Myocyte (in vitro differentiated cells): ENCODE measurements around the gene IL17RD. TPM values are rescaled to one million over a fixed set of nuclear protein-coding genes. Genes with fewer than 3 reads are reported as not detected.

Source experiments
- DNase-seq: peaks from one replicate; pipeline ENCODE4 v3.0.0-alpha.2; 2012; ENCODE audit warnings: low read depth
- polyA plus RNA-seq: library from polyadenylated mRNA; unstranded; fragments of >200 nt; gene quantifications from one replicate; pipeline ENCODE4 v1.2.1, GENCODE V29; 2012; ENCODE audit warnings: missing spikeins
- total RNA-seq: library from RNA; depleted of rRNA; stranded (reverse); fragments of >200 nt; gene quantifications from 2 replicates; pipeline ENCODE4 v1.2.3, GENCODE V29; 2014

IL17RD gene
- 0.56 and 0.73 TPM in 2 replicates for total RNA-seq
- 0.40 TPM for polyA plus RNA-seq

DNA sequence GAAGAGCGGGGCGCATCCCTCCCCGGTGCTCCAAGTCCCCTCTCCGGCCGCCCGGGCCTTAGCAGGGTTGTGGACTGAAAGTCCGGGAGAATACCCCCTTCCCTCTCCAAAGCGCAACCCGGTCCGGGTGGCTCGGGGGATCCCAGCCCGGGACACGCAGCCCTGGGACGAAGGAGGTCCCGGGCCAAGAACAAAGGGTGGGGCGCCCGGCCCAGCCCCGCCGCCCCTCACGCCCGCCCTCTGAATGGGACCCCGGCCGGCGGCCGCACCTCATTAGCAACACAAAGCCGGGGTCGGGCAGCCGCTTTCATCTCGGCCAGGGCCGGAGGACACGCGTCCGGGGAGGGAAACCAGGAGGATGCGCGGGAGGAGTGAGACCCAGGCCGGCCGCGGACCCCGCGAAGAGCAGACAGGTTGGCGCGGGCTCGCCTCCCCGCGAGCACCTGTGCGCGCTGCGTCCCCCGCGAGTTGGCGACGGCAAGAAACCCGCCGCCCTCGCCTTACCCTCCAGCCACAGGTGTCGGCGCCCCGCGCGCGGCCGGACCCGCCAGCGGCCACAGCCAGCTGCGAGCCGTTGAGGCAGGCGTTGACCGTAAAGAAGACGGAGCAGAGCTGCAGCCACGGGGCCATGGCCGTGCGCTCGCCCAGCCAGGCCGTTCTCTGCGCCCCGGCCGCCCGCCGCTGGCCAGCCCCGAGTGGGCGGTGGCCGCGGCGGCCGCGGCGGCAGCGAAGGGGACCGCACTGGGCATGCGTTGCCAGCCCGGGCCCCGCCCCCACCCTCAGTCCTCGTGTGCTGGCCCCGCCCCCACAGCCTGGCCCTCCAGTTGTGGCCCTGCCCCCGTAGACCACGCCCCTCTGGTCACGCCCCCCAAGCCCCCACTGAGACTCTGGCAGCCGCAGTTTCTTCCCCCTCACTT, at the start of gene IL17RD:
Gene IL17RD (minus strand): TSS at position 697 of the 917 bp plus-strand sequence. CDS start 67 bp downstream, at position 630.
- DNase-seq: peak; percentile 76

- DNase-seq: no peak
Observed at GRCh38 chr3:57206423-57206822, 41.3 kb upstream of the IL17RD start.

- DNase-seq: no peak
Observed at GRCh38 chr3:57199895-57200297, 34.7 kb upstream of the IL17RD start, which contains the start of gene HESX1. HESX1 (minus strand) TSS chr3:57199978; CDS start chr3:57199918, 60 bp downstream.

DNA sequence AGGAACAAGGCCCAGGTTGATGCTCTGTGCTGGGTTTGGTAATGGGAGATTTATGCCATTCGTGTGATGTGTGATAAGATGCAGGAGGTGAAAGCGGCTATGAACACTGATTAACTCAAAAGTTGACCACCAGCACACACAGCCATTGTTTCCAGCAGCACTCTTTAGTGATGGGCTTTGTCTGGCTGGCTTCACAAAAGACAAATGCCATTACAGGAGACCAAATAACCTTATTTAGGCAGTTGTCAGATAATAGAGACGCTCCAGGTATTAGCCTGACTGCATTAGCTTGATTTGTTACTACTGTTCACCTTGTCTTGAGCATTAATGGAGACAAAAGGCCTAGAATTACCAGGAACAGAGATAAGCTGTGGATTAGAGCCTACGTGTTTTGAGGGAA, 29.5 kb upstream of the IL17RD start:
- no peak for DNase-seq

DNA sequence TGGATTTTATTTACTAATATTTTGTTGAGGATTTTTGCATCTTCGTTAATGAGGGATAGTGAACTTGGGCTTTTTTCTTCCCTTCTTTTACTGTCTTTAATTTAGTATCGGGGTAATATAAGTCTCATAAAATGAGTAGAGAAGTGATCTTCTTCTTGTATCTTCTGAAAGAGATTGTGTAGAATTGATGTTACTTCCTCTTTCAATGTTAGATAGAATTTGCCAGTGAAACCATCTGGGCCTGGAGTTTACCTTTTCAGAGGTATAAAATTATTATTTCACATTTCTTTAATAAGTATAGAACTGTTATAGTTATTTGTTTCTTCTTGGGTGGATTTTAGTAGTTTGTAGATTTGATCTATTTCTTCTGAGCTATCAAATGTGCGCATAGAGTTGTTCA, 26.9 kb upstream of the IL17RD start:
- no peak for DNase-seq

- DNase-seq: no peak
Observed at GRCh38 chr3:57184526-57184925, 19.4 kb upstream of the IL17RD start.

DNA sequence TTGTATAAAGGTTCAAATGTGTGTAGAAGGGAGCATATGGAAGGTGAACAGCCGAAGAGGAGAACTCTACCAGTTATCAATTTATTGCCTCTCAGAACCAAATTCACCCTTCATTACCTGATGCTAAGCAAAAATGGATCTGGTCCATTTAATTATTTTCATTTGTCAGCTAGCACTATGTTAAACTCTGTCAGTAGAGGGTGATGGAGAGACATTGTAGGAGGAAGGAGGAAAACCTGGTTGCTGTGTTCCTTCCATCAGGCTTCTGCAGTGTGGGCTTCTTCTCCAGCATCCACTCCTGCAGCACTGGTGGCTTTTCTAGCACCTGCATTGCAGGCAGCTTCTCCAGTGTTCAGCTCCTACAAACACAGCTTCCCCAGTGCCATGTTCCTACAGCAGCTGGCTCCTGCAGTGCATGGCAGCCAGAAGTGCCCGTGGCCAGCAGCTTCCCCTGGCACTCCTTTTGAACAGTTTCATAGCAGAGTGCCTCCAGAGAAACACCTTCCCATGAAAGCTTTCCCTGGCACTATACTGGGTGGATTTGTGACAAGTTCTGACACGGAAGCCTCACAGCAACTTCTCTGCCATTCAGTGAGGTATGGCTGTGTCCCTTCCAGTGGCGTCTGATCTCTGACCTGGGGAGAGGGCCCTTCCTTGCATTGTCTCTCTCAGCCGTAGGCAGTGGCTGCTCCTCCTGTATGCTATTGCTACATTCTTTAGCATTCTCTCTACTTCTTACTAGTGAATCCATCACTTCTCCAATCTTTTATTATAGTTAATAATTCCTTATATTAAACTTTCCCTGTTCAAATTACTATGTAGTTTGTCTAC, 14.6 kb upstream of the IL17RD start:
- peak; percentile 25 for DNase-seq

- DNase-seq: no peak
Observed at GRCh38 chr3:57176045-57176444, 10.9 kb upstream of the IL17RD start.

- DNase-seq: no peak
Observed at GRCh38 chr3:57173687-57174086, 8.5 kb upstream of the IL17RD start.

DNA sequence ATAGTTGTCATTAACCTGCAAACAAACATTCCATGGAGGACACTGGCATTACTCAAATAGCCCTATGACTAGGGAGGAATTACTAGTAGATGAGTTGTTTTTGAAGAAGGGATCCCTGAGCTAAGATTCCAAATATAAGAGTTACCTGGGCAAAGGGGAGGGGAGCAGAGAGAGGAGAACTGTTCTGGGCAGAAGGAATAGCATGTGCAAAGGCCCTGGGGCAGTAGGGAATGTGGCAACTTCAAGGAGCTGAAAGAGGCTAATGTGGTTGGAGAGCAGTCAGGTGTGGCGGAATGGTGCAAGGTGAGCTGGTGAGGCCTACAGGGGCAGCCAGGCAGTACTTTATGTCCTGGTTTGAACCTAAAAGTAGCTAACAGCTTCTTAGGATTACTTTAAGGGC, 5.8 kb upstream of the IL17RD start:
- DNase-seq: no peak

GRCh38 chr3:57169872-57170623, 4.9 kb upstream of the IL17RD start:
- DNase-seq: peak; percentile 51

DNA sequence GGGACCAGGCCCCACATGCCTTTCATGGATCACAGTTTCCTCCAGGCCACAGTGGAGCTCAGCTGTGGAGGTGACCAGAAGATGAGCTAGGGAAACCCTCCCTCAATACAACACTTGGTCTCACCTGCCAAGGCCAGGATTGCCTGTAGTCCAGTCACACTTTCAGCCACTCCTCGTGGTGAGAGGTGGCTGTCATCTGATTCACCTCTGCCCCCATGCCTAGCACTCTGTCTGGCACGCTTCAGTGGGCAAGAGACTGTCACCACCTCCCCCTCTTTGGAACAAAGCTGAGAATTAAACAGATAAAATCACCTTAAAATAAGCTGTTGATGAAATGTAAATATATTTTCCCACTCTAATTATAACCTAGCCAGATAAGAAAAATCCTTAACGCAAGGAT, 4.0 kb upstream of the IL17RD start:
- DNase-seq: no peak

- DNase-seq: no peak
Observed at GRCh38 chr3:57168151-57168550, 3.0 kb upstream of the IL17RD start.

DNA sequence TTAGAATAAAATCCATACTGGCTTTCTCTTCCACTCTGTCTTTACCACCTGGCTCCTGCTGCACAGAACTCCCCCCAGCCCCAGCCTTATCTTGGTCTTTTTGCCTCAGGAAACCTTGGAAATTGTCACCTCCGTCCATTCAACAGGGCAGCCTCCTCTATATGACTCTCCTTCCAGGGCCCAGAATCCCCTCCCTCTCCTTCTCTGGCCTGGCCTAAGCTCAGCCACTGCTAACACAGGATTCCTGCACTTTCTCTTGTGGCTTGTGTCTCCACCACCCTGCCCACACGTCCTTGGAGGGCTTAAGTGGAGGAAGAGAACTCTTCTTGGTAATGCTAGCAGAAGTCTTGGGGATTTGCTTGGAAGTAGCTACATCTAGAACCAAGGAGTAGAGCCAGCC, 1.5 kb upstream of the IL17RD start:
- no peak for DNase-seq

DNA sequence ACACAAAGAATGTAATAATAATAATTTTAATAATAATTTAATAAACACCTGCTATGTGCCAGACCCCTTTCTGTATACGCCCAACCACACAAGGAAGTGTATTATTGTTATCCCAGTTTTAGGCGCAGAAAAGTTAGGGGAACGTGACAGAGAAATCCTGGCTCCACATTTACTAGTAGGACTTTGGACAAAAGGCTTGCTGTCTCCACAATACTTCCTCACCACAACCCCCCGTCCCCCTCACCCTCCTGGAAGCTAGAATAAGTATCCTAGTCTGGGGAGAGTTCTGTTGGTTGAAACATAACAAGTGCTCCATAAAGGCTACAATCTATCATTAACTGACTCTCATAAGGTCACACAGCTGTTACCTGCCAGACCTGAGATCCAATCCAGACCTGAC, 488 bp upstream of the IL17RD start:
- DNase-seq: no peak

- DNase-seq: no peak
Observed at GRCh38 chr3:57164217-57164656, 916 bp downstream of the IL17RD start.

DNA sequence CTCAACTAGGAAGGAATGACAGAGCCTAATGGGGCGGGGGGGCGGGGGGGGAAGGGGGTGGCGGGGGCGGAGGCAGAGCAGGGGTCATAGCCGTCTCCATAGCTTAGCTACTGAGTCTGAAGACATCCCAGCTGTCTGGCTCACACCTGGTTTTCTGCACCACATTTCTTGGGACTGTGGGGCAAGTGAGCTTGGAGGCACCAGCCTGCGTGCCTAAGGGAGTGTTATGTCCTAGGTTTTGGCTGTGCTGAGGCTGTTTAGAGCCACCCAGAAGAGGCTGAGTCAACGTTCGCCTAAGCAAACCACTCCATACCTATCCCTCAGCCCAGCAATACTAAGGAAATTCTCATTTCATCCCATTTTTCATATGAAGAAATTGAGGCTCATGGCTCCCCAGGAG, 1.4 kb downstream of the IL17RD start:
- DNase-seq: no peak

DNA sequence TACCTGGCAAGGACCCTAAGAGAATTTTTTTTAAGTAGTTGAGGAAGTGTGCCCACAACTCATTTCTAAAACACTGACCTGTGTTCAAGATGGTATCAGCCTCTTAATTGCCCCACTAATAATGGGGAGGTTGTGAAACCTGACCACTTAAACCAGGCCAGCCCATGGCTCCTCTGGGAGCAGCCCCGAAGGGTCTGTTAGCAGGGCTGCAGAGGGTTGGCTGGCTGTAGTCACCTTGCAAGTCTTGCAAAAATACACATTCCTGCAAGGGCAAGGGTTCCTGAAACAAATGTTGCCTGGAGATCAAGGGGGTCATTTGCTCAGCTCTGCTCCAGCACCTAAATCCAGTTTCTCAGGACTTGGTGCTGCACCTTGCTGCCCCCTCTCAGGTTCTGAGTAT, 3.2 kb downstream of the IL17RD start:
- DNase-seq: no peak

DNA sequence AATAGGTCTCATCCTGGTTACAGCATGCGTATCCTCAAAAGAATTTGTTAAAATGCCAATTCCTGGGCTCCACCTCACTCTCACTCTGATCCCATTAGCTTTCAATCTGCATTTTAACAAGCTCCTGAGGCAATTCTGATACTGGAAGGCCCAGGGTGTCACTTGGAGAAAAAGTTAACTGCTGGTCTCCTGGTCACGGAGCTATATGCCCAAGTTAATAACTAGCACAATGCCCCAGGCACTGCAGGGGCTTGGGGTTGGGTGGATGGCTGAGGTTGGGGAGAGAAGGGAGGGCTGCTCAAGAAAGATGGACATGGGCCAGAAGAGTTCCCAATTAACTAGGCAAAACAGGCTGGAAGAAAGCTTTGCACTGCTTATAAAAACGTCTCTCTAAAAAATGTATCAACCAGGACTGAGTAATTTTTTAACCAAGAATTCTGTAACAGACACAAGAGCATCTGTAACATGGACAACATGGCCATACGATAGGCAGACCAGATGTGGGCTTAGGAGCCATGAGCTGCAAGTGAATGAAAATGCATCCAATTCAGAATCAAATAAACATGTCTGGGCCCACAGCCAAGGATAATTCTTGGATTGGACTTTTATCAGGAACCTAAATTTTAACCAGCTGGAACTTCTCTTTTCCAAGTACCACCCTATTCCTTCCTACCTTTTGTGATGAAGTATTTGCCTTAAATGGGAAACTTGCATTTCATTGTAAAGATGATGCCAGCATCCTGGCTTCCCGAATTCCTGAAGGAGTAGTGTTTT, 4.2 kb downstream of the IL17RD start:
- no peak for DNase-seq

- DNase-seq: no peak
Observed at GRCh38 chr3:57160076-57160764, 4.9 kb downstream of the IL17RD start.
